ENCODE results near the gene MYO9B.

MYO9B gene

GRCh38 chr19:17078920-17079709 is 3.5 kb downstream of the MYO9B start:
- TF ChIP-seq, protein P1, sequence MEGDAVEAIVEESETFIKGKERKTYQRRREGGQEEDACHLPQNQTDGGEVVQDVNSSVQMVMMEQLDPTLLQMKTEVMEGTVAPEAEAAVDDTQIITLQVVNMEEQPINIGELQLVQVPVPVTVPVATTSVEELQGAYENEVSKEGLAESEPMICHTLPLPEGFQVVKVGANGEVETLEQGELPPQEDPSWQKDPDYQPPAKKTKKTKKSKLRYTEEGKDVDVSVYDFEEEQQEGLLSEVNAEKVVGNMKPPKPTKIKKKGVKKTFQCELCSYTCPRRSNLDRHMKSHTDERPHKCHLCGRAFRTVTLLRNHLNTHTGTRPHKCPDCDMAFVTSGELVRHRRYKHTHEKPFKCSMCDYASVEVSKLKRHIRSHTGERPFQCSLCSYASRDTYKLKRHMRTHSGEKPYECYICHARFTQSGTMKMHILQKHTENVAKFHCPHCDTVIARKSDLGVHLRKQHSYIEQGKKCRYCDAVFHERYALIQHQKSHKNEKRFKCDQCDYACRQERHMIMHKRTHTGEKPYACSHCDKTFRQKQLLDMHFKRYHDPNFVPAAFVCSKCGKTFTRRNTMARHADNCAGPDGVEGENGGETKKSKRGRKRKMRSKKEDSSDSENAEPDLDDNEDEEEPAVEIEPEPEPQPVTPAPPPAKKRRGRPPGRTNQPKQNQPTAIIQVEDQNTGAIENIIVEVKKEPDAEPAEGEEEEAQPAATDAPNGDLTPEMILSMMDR (IDR thresholded peaks at IDR 0.05; ENCODE audit: insufficient read depth, low read length, poor library complexity, severe bottlenecking): no peak
- Histone ChIP-seq H3K4me3 (replicated peaks; ENCODE audit: low read depth, low read length) (peak overlapping the region; percentile 98), H3K27me3 (replicated peaks; ENCODE audit: control insufficient read depth, insufficient read depth, low read length) (no peaks in the 10 kb centered on the region), H3K36me3 (ENCODE audit: control insufficient read depth, insufficient read depth, low read length) (peaks cover 9% of the 10 kb centered on the region; the same call in 1 of the 2 replicates)
- DNase-seq (ENCODE audit: extremely low read depth, insufficient read length): no peak

GRCh38 chr19:17079710-17080439 is 4.3 kb downstream of the MYO9B start:
- DNase-seq (ENCODE audit: extremely low read depth, insufficient read length): peak; percentile 81
- Histone ChIP-seq H3K4me3 (replicated peaks; ENCODE audit: low read depth, low read length) (peak overlapping the region; percentile 98), H3K27me3 (replicated peaks; ENCODE audit: control insufficient read depth, insufficient read depth, low read length) (no peaks in the 10 kb centered on the region), H3K36me3 (ENCODE audit: control insufficient read depth, insufficient read depth, low read length) (peaks cover 10% of the 10 kb centered on the region)
- TF ChIP-seq, protein P1 (IDR thresholded peaks at IDR 0.05; ENCODE audit: insufficient read depth, low read length, poor library complexity, severe bottlenecking): peak; percentile 63

GRCh38 chr19:17080440-17080801 is 4.8 kb downstream of the MYO9B start:
- H3K36me3 ChIP-seq (ENCODE audit: control insufficient read depth, insufficient read depth, low read length): peaks cover 13% of the 10 kb centered on the region
- TF ChIP-seq, protein P1 (IDR thresholded peaks at IDR 0.05; ENCODE audit: insufficient read depth, low read length, poor library complexity, severe bottlenecking): no peak
- peak overlapping the region; percentile 98 for H3K4me3 ChIP-seq (replicated peaks; ENCODE audit: low read depth, low read length)
- DNase-seq (ENCODE audit: extremely low read depth, insufficient read length): no peak
- H3K27me3 ChIP-seq (replicated peaks; ENCODE audit: control insufficient read depth, insufficient read depth, low read length): no peaks in the 10 kb centered on the region

DNA sequence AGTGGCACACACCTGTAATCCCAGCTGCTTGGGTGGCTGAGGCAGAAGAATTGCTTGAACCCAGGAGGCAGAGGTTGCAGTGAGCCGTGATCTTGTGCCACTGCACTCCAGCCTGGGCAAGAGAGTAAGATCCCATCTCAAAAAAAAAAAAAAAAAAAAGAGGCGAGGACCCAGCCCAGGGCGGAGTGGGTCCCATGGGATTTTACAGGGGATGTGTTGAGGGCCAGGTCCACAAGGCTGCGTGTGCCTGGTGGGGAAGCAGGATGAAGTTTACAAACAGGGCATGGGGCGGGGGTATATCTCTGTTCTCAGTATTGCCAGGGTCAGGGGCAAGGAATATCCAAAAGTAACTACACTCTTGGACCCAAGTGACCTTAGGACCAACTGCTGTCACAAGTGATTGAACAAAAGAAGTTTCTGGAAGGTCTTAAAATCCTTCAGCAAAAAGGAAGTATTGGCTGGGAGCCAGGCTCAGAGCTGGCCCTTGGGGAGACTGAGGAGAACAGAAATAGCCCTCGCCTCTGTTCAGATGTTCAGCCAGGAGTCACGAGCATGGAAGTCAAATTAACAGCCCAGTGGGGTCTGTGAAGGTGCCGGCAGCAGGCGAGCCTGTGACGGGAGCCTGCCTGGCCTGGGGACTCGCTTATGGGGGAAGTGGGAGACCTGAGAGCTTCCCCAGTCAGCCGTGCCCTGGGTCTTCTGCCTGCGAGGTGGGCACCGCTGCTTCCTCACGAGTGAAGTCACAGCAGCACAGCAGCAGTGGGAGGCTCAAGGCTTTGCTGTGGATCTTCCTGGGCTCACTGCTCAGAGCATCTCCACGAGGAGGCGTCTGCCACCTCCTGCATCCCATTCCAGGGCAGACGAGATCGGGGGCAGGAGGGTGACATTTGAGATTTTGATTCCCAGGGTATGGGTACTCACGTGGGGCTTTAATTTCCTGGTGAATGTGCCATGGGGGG is 6.4 kb downstream of the MYO9B start:
- DNase-seq (ENCODE audit: extremely low read depth, insufficient read length): no peak
- TF ChIP-seq, protein P1 (IDR thresholded peaks at IDR 0.05; ENCODE audit: insufficient read depth, low read length, poor library complexity, severe bottlenecking): no peak
- Histone ChIP-seq H3K36me3 (ENCODE audit: control insufficient read depth, insufficient read depth, low read length) (peaks cover 18% of the 10 kb centered on the region), H3K27me3 (replicated peaks; ENCODE audit: control insufficient read depth, insufficient read depth, low read length) (no peaks in the 10 kb centered on the region), H3K4me3 (replicated peaks; ENCODE audit: low read depth, low read length) (peak overlapping the region; percentile 11; the same call in 1 of the 2 replicates)

DNA sequence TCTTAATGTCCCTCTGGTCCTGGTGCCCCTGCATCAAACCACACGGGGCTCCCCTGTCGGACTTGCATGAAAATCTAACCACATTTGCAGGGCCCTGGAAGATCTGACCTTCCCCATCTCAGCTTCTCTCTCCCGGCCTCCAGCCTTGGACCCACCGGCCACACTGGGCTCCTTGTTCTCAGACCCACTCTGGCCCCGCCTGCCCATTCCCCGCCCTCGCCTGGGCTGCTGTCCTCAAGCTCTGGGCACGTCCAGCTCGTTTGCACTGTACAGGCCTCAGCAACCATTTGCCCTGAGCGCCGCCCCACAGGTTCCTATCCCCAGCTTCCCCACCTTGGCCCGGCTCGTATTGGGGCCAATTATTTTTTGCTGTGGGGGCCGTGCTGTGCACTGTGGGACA is 10.5 kb downstream of the MYO9B start:
- DNase-seq (ENCODE audit: extremely low read depth, insufficient read length): no peak
- TF ChIP-seq, protein P1 (IDR thresholded peaks at IDR 0.05; ENCODE audit: insufficient read depth, low read length, poor library complexity, severe bottlenecking): no peak

More for the DNA sequence above, 10.5 kb downstream of the MYO9B start:
- Histone ChIP-seq H3K36me3 (ENCODE audit: control insufficient read depth, insufficient read depth, low read length) (peaks cover 18% of the 10 kb centered on the region), H3K27me3 (replicated peaks; ENCODE audit: control insufficient read depth, insufficient read depth, low read length) (no peaks in the 10 kb centered on the region), H3K4me3 (replicated peaks; ENCODE audit: low read depth, low read length) (no peak overlapping the region)
